ENCODE measurements around the gene NDUFS4.
"Not testable (repeated sequence)": the region's sequence is repeated elsewhere in the genome, so short reads cannot be mapped to it uniquely, and the experiment has no call there.

NDUFS4 gene

GRCh38 chr5:53660573-53660972 lies 100.1 kb downstream of the NDUFS4 start:
- not testable (repeated sequence) for DNase-seq (ENCODE audit: low read depth in 2 of 2)

- DNase-seq (ENCODE audit: low read depth in 2 of 2): not testable (repeated sequence)
These were observed 104.9 kb downstream of the NDUFS4 start for GRCh38 chr5:53665313-53665712.

GRCh38 chr5:53667621-53668020 lies 107.2 kb downstream of the NDUFS4 start:
- no peak for DNase-seq (ENCODE audit: low read depth in 2 of 2)

- DNase-seq (ENCODE audit: low read depth in 2 of 2): no peak
These were observed 111.0 kb downstream of the NDUFS4 start for GRCh38 chr5:53671447-53671846.

- no peak for DNase-seq (ENCODE audit: low read depth in 2 of 2)
These were observed 113.7 kb downstream of the NDUFS4 start for GRCh38 chr5:53674121-53674520.

GRCh38 chr5:53677632-53678031 lies 117.2 kb downstream of the NDUFS4 start:
- DNase-seq (ENCODE audit: low read depth in 2 of 2): no peak

- DNase-seq (ENCODE audit: low read depth in 2 of 2): no peak
These were observed 118.7 kb downstream of the NDUFS4 start for GRCh38 chr5:53678981-53679660.

GRCh38 chr5:53681079-53681478 lies 120.6 kb downstream of the NDUFS4 start:
- no peak for DNase-seq (ENCODE audit: low read depth in 2 of 2)

GRCh38 chr5:53691014-53691413 lies 130.6 kb downstream of the NDUFS4 start:
- no peak for DNase-seq (ENCODE audit: low read depth in 2 of 2)

- DNase-seq (ENCODE audit: low read depth in 2 of 2): no peak
These were observed 134.1 kb downstream of the NDUFS4 start for GRCh38 chr5:53694520-53695022.

- not testable (repeated sequence) for DNase-seq (ENCODE audit: low read depth in 2 of 2)
These were observed 150.0 kb downstream of the NDUFS4 start for GRCh38 chr5:53710405-53710804.

GRCh38 chr5:53712327-53712726 lies 151.9 kb downstream of the NDUFS4 start:
- no peak for DNase-seq (ENCODE audit: low read depth in 2 of 2)

- no peak for DNase-seq (ENCODE audit: low read depth in 2 of 2)
These were observed 153.7 kb downstream of the NDUFS4 start for GRCh38 chr5:53713978-53714666.

GRCh38 chr5:53714667-53715010 lies 154.2 kb downstream of the NDUFS4 start:
- peak in 1 of 2 experiments; percentile 0 for DNase-seq (ENCODE audit: low read depth in 2 of 2)

GRCh38 chr5:53726121-53726520 lies 165.7 kb downstream of the NDUFS4 start:
- DNase-seq (ENCODE audit: low read depth in 2 of 2): no peak

GRCh38 chr5:53730943-53731342 lies 170.5 kb downstream of the NDUFS4 start:
- no peak for DNase-seq (ENCODE audit: low read depth in 2 of 2)
